Measurements from ENCODE around the gene PLEKHM1.
A peak's percentile ranks its signal among the peaks of the same experiment; 100 is the strongest.
"Not testable (repeated sequence)": the region's sequence is repeated elsewhere in the genome, so short reads cannot be mapped to it uniquely, and the experiment has no call there.

PLEKHM1 gene

GRCh38 chr17:45445901-45446743, 44.4 kb downstream of the PLEKHM1 start:
- DNase-seq: peak; percentile 58 to 83 (median 79)
- WGBS (ENCODE audit: insufficient coverage): 3% methylated on average over 7 of the region's 16 CpGs
- Histone ChIP-seq H3K4me1 (ENCODE audit: control extremely low read depth in 1 of 4, control insufficient read depth in 4 of 4, insufficient read depth in 4 of 4, low read length in 3 of 4) (peaks cover 0 to 40% (median 32%) of the 10 kb centered on the region in 4 experiments), H3K36me3 (ENCODE audit: control insufficient read depth in 4 of 4, insufficient read depth in 4 of 4, low read length in 3 of 4) (peaks cover 2 to 16% (median 6%) of the 10 kb centered on the region in 4 experiments), H3K4me3 (ENCODE audit: control insufficient read depth in 1 of 7, extremely low read depth in 1 of 7, insufficient read depth in 4 of 7, low read depth in 2 of 7, low read length in 6 of 7) (peak overlapping the region in 1 of 7 experiments; percentile 33), H3K27ac (ENCODE audit: insufficient read depth in 1 of 2, low read depth in 1 of 2, low read length in 2 of 2, poor library complexity in 1 of 2, severe bottlenecking in 2 of 2) (peak overlapping the region in 1 of 2 experiments; percentile 34)
- ChIA-PET POLR2A (interaction anchor here (0.7 kb wide), 1 partner anchor 15 kb away, joined by 4 read pairs; no protein-coding TSS in a partner anchor), CTCF (interaction anchor here (1.9 kb wide), 1 partner anchor 18 kb away, joined by 6 read pairs; no protein-coding TSS in a partner anchor)
- not testable (repeated sequence) for H3K27me3 ChIP-seq (replicated peaks in 2 of 5; ENCODE audit: control insufficient read depth in 4 of 5, insufficient read depth in 5 of 5, low read length in 4 of 5); H3K9me3 ChIP-seq (ENCODE audit: control extremely low read depth in 1 of 5, control insufficient read depth in 4 of 5, insufficient read depth in 2 of 5, low read depth in 1 of 5, low read length in 4 of 5)

- H3K27ac ChIP-seq (ENCODE audit: insufficient read depth in 1 of 2, low read depth in 1 of 2, low read length in 2 of 2, poor library complexity in 1 of 2, severe bottlenecking in 2 of 2); POLR2A ChIA-PET; CTCF ChIA-PET; H3K4me3 ChIP-seq (ENCODE audit: control insufficient read depth in 1 of 7, extremely low read depth in 1 of 7, insufficient read depth in 4 of 7, low read depth in 2 of 7, low read length in 6 of 7); H3K9me3 ChIP-seq (ENCODE audit: control extremely low read depth in 1 of 5, control insufficient read depth in 4 of 5, insufficient read depth in 2 of 5, low read depth in 1 of 5, low read length in 4 of 5); DNase-seq; H3K27me3 ChIP-seq (replicated peaks in 2 of 5; ENCODE audit: control insufficient read depth in 4 of 5, insufficient read depth in 5 of 5, low read length in 4 of 5): not testable (repeated sequence)
- peaks cover 0 to 48% (median 42%) of the 10 kb centered on the region in 4 experiments for H3K4me1 ChIP-seq (ENCODE audit: control extremely low read depth in 1 of 4, control insufficient read depth in 4 of 4, insufficient read depth in 4 of 4, low read length in 3 of 4)
- peaks cover 0 to 13% (median 5%) of the 10 kb centered on the region in 4 experiments for H3K36me3 ChIP-seq (ENCODE audit: control insufficient read depth in 4 of 4, insufficient read depth in 4 of 4, low read length in 3 of 4)
- WGBS (ENCODE audit: insufficient coverage): 94% methylated on average over 11 of the region's 21 CpGs
Observed at GRCh38 chr17:45444856-45445820, 45.4 kb downstream of the PLEKHM1 start.

DNA sequence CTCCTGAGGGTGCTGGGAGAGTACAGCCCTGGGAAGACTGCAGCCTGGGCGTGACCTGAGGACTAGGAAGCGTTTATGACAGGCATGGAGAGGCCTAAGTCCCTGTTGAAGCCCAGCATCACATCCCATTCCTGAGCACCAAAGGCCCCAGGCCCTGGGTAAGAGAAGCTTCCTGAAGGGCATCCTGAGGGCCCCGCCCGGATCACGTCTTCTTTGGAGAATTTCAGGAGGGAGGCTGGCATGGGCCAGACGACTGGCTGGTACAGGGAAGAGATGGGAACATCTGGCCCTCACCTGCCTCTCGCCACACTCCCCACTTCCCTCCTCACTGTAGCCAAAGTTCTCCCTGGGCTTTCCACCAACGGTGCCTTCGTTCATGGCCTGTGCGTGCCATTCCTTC, 46.2 kb downstream of the PLEKHM1 start:
- Histone ChIP-seq H3K36me3 (ENCODE audit: control insufficient read depth in 4 of 4, insufficient read depth in 4 of 4, low read length in 3 of 4) (peaks cover 0 to 11% (median 6%) of the 10 kb centered on the region in 4 experiments), H3K4me1 (ENCODE audit: control extremely low read depth in 1 of 4, control insufficient read depth in 4 of 4, insufficient read depth in 4 of 4, low read length in 3 of 4) (peaks cover 0 to 55% (median 46%) of the 10 kb centered on the region in 4 experiments)
- POLR2A ChIA-PET; H3K27me3 ChIP-seq (replicated peaks in 2 of 5; ENCODE audit: control insufficient read depth in 4 of 5, insufficient read depth in 5 of 5, low read length in 4 of 5); H3K4me3 ChIP-seq (ENCODE audit: control insufficient read depth in 1 of 7, extremely low read depth in 1 of 7, insufficient read depth in 4 of 7, low read depth in 2 of 7, low read length in 6 of 7); H3K27ac ChIP-seq (ENCODE audit: insufficient read depth in 1 of 2, low read depth in 1 of 2, low read length in 2 of 2, poor library complexity in 1 of 2, severe bottlenecking in 2 of 2); CTCF ChIA-PET; H3K9me3 ChIP-seq (ENCODE audit: control extremely low read depth in 1 of 5, control insufficient read depth in 4 of 5, insufficient read depth in 2 of 5, low read depth in 1 of 5, low read length in 4 of 5); DNase-seq: not testable (repeated sequence)
- 100% methylated on average over 3 of the region's 10 CpGs for WGBS (ENCODE audit: insufficient coverage)

- CTCF ChIA-PET; H3K27ac ChIP-seq (ENCODE audit: insufficient read depth in 1 of 2, low read depth in 1 of 2, low read length in 2 of 2, poor library complexity in 1 of 2, severe bottlenecking in 2 of 2); DNase-seq; H3K4me3 ChIP-seq (ENCODE audit: control insufficient read depth in 1 of 7, extremely low read depth in 1 of 7, insufficient read depth in 4 of 7, low read depth in 2 of 7, low read length in 6 of 7); H3K9me3 ChIP-seq (ENCODE audit: control extremely low read depth in 1 of 5, control insufficient read depth in 4 of 5, insufficient read depth in 2 of 5, low read depth in 1 of 5, low read length in 4 of 5); POLR2A ChIA-PET; H3K27me3 ChIP-seq (replicated peaks in 2 of 5; ENCODE audit: control insufficient read depth in 4 of 5, insufficient read depth in 5 of 5, low read length in 4 of 5): not testable (repeated sequence)
- WGBS (ENCODE audit: insufficient coverage): 100% methylated on average over 1 of the region's 10 CpGs
- Histone ChIP-seq H3K36me3 (ENCODE audit: control insufficient read depth in 4 of 4, insufficient read depth in 4 of 4, low read length in 3 of 4) (peaks cover 0 to 13% (median 9%) of the 10 kb centered on the region in 4 experiments), H3K4me1 (ENCODE audit: control extremely low read depth in 1 of 4, control insufficient read depth in 4 of 4, insufficient read depth in 4 of 4, low read length in 3 of 4) (peaks cover 0 to 55% (median 46%) of the 10 kb centered on the region in 4 experiments)
Observed at GRCh38 chr17:45443371-45444260, 46.9 kb downstream of the PLEKHM1 start.

DNA sequence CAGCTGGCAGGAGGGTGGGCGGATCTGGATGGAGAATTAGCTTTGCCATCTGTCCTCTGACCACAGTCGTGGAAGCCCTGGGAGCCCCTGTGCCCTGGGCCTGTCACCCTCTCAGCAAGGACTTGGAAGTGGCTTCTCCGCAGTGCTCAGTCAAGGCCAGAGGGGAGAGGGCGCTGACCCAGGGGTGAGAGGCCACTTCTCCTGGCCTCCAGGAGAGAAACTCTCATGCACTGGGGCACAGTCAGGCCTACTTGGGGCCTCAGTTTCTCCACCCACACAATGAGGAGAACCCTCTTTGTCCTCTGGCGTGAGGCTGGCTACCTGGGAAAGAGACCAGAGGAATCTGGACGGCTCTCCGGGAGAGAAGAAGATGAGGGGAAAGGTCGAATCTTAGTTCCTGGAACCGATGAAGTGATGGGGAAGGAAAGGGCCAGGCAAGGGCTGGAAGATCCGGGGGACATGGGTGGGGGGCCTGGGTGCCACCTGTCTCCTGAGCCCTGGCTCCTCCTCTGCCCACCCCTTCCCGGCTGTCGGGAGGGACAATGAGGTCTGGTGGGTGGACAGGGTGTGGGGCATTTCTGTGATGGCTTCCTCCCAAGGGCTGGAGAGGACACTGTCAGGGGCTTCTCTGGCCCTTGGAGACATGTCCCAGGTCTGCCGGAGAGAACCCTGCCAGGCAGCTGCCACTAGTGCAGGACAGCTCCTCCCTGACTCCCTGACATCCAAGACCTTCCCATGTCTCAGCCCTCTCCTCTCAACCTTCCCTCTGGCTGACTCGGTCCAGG, 48.8 kb downstream of the PLEKHM1 start:
- H3K36me3 ChIP-seq (ENCODE audit: control insufficient read depth in 4 of 4, insufficient read depth in 4 of 4, low read length in 3 of 4): peaks cover 0 to 23% (median 16%) of the 10 kb centered on the region in 4 experiments
- CTCF ChIA-PET: interaction anchor here (0.6 kb wide), 1 partner anchor 124 kb away, joined by 3 read pairs; no protein-coding TSS in a partner anchor
- WGBS (ENCODE audit: insufficient coverage): 88% methylated on average over 7 of the region's 14 CpGs

More for the DNA sequence above, 48.8 kb downstream of the PLEKHM1 start:
- Histone ChIP-seq H3K4me1 (ENCODE audit: control extremely low read depth in 1 of 4, control insufficient read depth in 4 of 4, insufficient read depth in 4 of 4, low read length in 3 of 4) (peaks cover 0 to 46% (median 40%) of the 10 kb centered on the region in 4 experiments), H3K27me3 (replicated peaks in 2 of 5; ENCODE audit: control insufficient read depth in 4 of 5, insufficient read depth in 5 of 5, low read length in 4 of 5) (no peaks in the 10 kb centered on the region), H3K27ac (ENCODE audit: insufficient read depth in 1 of 2, low read depth in 1 of 2, low read length in 2 of 2, poor library complexity in 1 of 2, severe bottlenecking in 2 of 2) (no peak overlapping the region), H3K4me3 (ENCODE audit: control insufficient read depth in 1 of 7, extremely low read depth in 1 of 7, insufficient read depth in 4 of 7, low read depth in 2 of 7, low read length in 6 of 7) (no peak overlapping the region), H3K9me3 (ENCODE audit: control extremely low read depth in 1 of 5, control insufficient read depth in 4 of 5, insufficient read depth in 2 of 5, low read depth in 1 of 5, low read length in 4 of 5) (no peaks in the 10 kb centered on the region)
- POLR2A ChIA-PET: interaction anchor here (1.0 to 1.9 kb wide), 2 partner anchors 9 to 10 kb away, joined by 4 to 8 read pairs; no protein-coding TSS in a partner anchor
- DNase-seq: no peak

All from common myeloid progenitor, CD34-positive (primary cell).